OCI-LY1 (cell line): ENCODE results near the gene TUT1.
A peak's percentile ranks its signal among the peaks of the same experiment; 100 is the strongest.

Experiments used
- H2AFZ ChIP-seq: fragments of 200-600 bp; sonication (generic), shearing (Covaris generic); 2 replicates; pipeline ENCODE4 v1.6.0; 2014; ENCODE audit warnings: antibody characterized with exemption, mild to moderate bottlenecking, low read length
- H3F3A ChIP-seq: fragments of 200-600 bp; sonication (generic), shearing (Covaris generic); 2 replicates; pipeline ENCODE4 v1.6.0; 2014; ENCODE audit warnings: mild to moderate bottlenecking, antibody characterized with exemption, low read length, moderate library complexity; ENCODE audit not compliant: insufficient read depth
- H3K27ac ChIP-seq: fragments of 200-600 bp; sonication (generic); 2 replicates; pipeline ENCODE4 v1.5.1; 2014; ENCODE audit warnings: low read length, mixed run types, mild to moderate bottlenecking, low read depth; ENCODE audit not compliant: poor library complexity, severe bottlenecking
- H3K27me3 ChIP-seq: fragments of 200-600 bp; sonication (generic); 2 replicates; pipeline ENCODE4 v1.6.0; 2014; ENCODE audit warnings: antibody characterized with exemption, mild to moderate bottlenecking, low read length, moderate library complexity; ENCODE audit not compliant: insufficient read depth
- H3K36me3 ChIP-seq: fragments of 200-600 bp; sonication (generic); 2 replicates; pipeline ENCODE4 v1.6.1; 2014; ENCODE audit warnings: mild to moderate bottlenecking, antibody characterized with exemption, low read length, moderate library complexity, mixed read lengths; ENCODE audit not compliant: insufficient read depth
- H3K4me1 ChIP-seq: fragments of 200-600 bp; sonication (generic); 2 replicates; pipeline ENCODE4 v1.5.1; 2014; ENCODE audit warnings: mild to moderate bottlenecking, low read length, moderate library complexity; ENCODE audit not compliant: insufficient read depth, severe bottlenecking
- H3K4me2 ChIP-seq: fragments of 200-600 bp; sonication (generic), shearing (Covaris generic); 2 replicates; pipeline ENCODE4 v1.6.1; 2014; ENCODE audit warnings: low read length
- H3K4me3 ChIP-seq: fragments of 200-600 bp; sonication (generic); 2 replicates; pipeline ENCODE4 v1.5.1; 2014; ENCODE audit warnings: low read length, low read depth, mild to moderate bottlenecking, mixed read lengths; ENCODE audit not compliant: poor library complexity, severe bottlenecking
- H3K79me2 ChIP-seq: fragments of 200-600 bp; shearing (Covaris generic); 2 replicates; pipeline ENCODE4 v1.6.1; 2016; ENCODE audit warnings: mixed run types, low read length, mixed read lengths; ENCODE audit not compliant: insufficient read depth
- H3K9ac ChIP-seq: fragments of 200-600 bp; sonication (generic), shearing (Covaris generic); 2 replicates; pipeline ENCODE4 v1.6.1; 2014; ENCODE audit warnings: mild to moderate bottlenecking, low read length, mixed read lengths
- H3K9me2 ChIP-seq: fragments of 200-600 bp; sonication (generic), shearing (Covaris generic); 2 replicates; pipeline ENCODE4 v1.6.1; 2014; ENCODE audit warnings: low read depth, mild to moderate bottlenecking, low read length, mixed read lengths
- H3K9me3 ChIP-seq: fragments of 200-600 bp; shearing (Covaris generic); 2 replicates; pipeline ENCODE4 v1.6.1; 2014; ENCODE audit warnings: low read length, mixed read lengths
- H4K20me1 ChIP-seq: fragments of 200-600 bp; sonication (generic), shearing (Covaris generic); 2 replicates; pipeline ENCODE4 v1.6.0; 2016; ENCODE audit warnings: mild to moderate bottlenecking, low read length; ENCODE audit not compliant: insufficient read depth
- EZH2 ChIP-seq: fragments of 200-600 bp; sonication (generic), shearing (Covaris generic); IDR thresholded peaks from 2 replicates; pipeline ENCODE4 v1.8.0; 2017; ENCODE audit warnings: borderline replicate concordance, mixed run types, mild to moderate bottlenecking, antibody characterized with exemption, low read length, moderate library complexity, mixed read lengths
- TF ChIP-seq, protein P1 (sequence below): fragments of 200-600 bp; sonication (generic), shearing (Covaris generic); IDR thresholded peaks from 2 replicates; pipeline ENCODE4 v1.5.1; 2017; ENCODE audit warnings: mild to moderate bottlenecking, antibody characterized with exemption, low read length, moderate library complexity, mixed read lengths

Gene TUT1

DNA sequence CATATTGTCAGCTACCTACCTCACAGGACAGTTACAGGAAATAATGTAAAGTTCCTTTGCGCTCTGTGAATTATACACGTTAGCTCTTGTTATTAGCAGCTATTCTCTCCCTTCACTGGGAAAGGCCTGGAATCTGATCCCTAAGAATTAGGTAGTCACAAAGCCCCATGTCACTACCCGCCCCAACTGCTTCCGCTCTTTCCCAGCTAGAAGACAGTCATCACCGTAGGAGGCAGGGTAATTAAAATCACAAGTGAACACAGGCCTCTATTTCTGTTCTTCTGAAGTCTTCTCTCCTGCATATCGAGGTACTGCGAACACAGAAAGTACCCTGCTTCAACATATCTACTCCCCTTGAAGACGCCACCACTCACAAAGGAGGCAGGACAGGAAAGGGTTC, 32.1 kb downstream of the TUT1 start:
- no peak overlapping the region for H2AFZ ChIP-seq
- no peaks in the 10 kb centered on the region for H3K9me2 ChIP-seq
- no peaks in the 10 kb centered on the region for H3K9me3 ChIP-seq
- H3K4me3 ChIP-seq, result no peak overlapping the region
- peaks cover 86% of the 10 kb centered on the region for H3K36me3 ChIP-seq
- H3K4me2 ChIP-seq, result no peak overlapping the region
- H4K20me1 ChIP-seq, result no peaks in the 10 kb centered on the region
- TF ChIP-seq EZH2, result no peak
- H3K27me3 ChIP-seq, result no peaks in the 10 kb centered on the region
- H3K79me2 ChIP-seq, result no peaks in the 10 kb centered on the region
- H3K27ac ChIP-seq, result no peak overlapping the region
- H3K9ac ChIP-seq, result no peak overlapping the region
- no peaks in the 10 kb centered on the region; the same call in 1 of the 2 replicates for H3F3A ChIP-seq
- H3K4me1 ChIP-seq, result peaks cover 29% of the 10 kb centered on the region

DNA sequence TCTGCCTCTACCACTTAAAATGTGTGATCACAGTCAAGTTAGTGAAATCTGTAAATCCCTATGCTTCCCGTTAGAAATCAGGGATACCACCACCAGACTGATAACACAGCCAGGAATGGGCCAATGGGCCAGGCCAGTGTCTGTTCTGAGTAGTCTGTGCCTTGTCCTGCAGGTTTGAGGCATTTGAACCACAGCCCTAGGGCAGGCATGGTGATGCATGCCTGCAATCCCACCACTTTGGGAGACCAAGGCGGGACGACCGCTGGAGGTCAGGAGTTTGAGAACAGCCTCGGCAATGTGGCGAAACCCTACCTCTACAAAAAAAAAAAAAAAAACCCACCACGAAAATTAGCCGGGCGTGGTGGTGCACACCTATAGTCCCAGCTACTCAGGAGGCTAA, 32.7 kb downstream of the TUT1 start:
- TF ChIP-seq EZH2, result no peak
- TF ChIP-seq, protein P1, sequence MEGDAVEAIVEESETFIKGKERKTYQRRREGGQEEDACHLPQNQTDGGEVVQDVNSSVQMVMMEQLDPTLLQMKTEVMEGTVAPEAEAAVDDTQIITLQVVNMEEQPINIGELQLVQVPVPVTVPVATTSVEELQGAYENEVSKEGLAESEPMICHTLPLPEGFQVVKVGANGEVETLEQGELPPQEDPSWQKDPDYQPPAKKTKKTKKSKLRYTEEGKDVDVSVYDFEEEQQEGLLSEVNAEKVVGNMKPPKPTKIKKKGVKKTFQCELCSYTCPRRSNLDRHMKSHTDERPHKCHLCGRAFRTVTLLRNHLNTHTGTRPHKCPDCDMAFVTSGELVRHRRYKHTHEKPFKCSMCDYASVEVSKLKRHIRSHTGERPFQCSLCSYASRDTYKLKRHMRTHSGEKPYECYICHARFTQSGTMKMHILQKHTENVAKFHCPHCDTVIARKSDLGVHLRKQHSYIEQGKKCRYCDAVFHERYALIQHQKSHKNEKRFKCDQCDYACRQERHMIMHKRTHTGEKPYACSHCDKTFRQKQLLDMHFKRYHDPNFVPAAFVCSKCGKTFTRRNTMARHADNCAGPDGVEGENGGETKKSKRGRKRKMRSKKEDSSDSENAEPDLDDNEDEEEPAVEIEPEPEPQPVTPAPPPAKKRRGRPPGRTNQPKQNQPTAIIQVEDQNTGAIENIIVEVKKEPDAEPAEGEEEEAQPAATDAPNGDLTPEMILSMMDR, result no peak
- no peaks in the 10 kb centered on the region for H3K79me2 ChIP-seq
- H3K36me3 ChIP-seq, result peaks cover 85% of the 10 kb centered on the region

DNA sequence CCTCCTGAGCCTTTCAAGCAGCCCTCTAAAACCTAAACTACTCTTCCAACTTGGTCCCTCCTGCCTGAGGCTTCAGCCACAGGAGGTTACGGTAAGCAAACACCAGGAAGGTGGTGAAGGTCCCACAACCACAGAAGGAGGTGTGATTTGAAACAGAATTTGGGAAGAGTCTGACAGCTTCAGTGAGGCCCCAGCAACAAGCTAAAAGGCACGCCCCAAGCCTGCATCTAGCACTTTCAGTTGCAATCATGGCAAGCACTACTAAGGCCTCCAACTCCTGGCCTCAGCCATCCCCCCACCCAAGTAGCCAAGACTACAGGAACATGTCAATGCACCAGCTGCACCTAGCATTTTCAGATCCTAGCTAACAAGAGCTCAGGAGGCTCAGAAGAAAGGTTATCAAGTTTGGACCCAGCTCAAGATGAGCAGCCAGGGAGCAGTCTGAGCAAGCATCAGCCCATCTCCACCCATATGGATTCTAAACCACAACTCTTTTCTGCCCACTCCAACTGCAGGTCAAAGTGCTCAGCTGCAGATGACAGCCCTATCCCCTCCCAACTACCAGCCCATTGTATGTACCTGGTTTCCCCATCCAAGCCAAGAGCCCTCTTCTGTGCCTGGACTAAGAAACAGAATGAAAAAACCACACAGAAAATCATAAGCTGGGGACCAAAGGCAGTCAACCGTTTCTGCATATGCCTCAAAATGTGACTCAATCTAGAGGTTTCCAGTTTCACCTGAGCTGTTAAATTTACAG, 34.3 kb downstream of the TUT1 start:
- peaks cover 70% of the 10 kb centered on the region for H3K36me3 ChIP-seq
- H3K9ac ChIP-seq, result no peak overlapping the region; the same call in 1 of the 2 replicates
- TF ChIP-seq EZH2, result no peak
- TF ChIP-seq, protein P1, result no peak

More for the DNA sequence above, 32.7 kb downstream of the TUT1 start:
- Histone ChIP-seq H4K20me1 (no peaks in the 10 kb centered on the region), H2AFZ (no peak overlapping the region), H3K9me2 (no peaks in the 10 kb centered on the region), H3F3A (no peaks in the 10 kb centered on the region; the same call in 1 of the 2 replicates), H3K9ac (no peak overlapping the region), H3K4me1 (peaks cover 31% of the 10 kb centered on the region), H3K9me3 (no peaks in the 10 kb centered on the region), H3K4me3 (no peak overlapping the region), H3K4me2 (no peak overlapping the region), H3K27me3 (no peaks in the 10 kb centered on the region), H3K27ac (no peak overlapping the region)

More for the DNA sequence above, 34.3 kb downstream of the TUT1 start:
- Histone ChIP-seq H3K9me2 (no peaks in the 10 kb centered on the region), H3K79me2 (no peaks in the 10 kb centered on the region), H3K4me2 (peak overlapping the region; percentile 30; the same call in 1 of the 2 replicates), H3K27me3 (no peaks in the 10 kb centered on the region), H3K9me3 (no peaks in the 10 kb centered on the region), H2AFZ (no peak overlapping the region), H4K20me1 (no peaks in the 10 kb centered on the region), H3K4me3 (no peak overlapping the region), H3K27ac (peak overlapping the region; percentile 74), H3K4me1 (peaks cover 47% of the 10 kb centered on the region), H3F3A (no peaks in the 10 kb centered on the region; the same call in 1 of the 2 replicates)
